ENCODE measurements around the gene AP3M1.
A peak's percentile ranks its signal among the peaks of the same experiment; 100 is the strongest.

The AP3M1 gene

GRCh38 chr10:74179111-74179710 lies 28.6 kb upstream of the AP3M1 start:
- Histone ChIP-seq H3K27ac (ENCODE audit: low read depth, low read length) (peak overlapping the region; percentile 28), H3K27me3 (ENCODE audit: control insufficient read depth in 5 of 5, insufficient read depth in 4 of 5, low read length in 5 of 5) (no peaks in the 10 kb centered on the region), H3K4me3 (ENCODE audit: low read depth in 1 of 5, low read length in 5 of 5) (no peak overlapping the region), H3K9me3 (ENCODE audit: control insufficient read depth in 5 of 5, low read length in 5 of 5) (no peaks in the 10 kb centered on the region), H3K4me1 (ENCODE audit: control insufficient read depth in 5 of 5, insufficient read depth in 5 of 5, low read length in 5 of 5) (peaks cover 0 to 36% (median 18%) of the 10 kb centered on the region in 5 donors), H3K9ac (ENCODE audit: low read length in 5 of 5) (no peak overlapping the region), H3K36me3 (ENCODE audit: control insufficient read depth in 5 of 5, insufficient read depth in 5 of 5, low read length in 5 of 5) (no peaks in the 10 kb centered on the region)

DNA sequence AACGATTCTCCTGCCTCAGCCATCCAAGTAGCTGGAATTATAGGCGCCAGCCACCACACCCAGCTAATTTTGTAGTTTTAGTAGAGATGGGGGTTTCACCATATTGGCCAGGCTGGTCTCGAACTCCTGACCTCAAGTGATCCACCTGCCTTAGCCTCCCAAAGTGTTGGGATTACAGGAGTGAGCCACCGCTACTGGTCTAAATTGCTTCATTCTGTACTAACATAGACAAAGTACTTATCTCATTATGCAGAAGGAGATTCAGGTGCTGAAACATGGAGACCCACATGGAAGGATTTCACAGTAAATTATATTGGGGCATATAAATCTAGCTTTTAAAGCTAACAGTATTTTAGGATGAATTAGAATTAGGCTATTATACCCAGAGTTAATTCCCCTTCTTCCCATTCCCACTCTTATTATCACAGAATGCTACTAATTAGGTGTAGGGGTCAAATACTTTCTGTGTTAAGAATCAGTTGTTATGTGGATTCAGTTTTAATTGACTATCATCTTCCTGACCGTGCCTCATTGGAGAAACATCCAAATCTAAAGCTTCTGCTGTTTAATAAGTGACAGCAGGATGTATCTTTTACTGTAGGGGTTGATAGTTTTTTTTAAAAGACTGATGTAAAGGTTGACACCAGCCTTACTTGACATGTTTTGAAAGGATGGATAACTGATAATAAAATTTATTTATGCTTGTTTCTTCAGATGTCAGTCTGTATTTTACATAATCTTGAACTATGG lies 27.6 kb upstream of the AP3M1 start:
- H3K9ac ChIP-seq (ENCODE audit: low read length in 5 of 5) = no peak overlapping the region

GRCh38 chr10:74177140-74177677 lies 26.6 kb upstream of the AP3M1 start:
- Histone ChIP-seq H3K4me1 (ENCODE audit: control insufficient read depth in 5 of 5, insufficient read depth in 5 of 5, low read length in 5 of 5) (peaks cover 0 to 36% (median 18%) of the 10 kb centered on the region in 5 donors), H3K36me3 (ENCODE audit: control insufficient read depth in 5 of 5, insufficient read depth in 5 of 5, low read length in 5 of 5) (no peaks in the 10 kb centered on the region)

More for the DNA sequence above, 27.6 kb upstream of the AP3M1 start:
- no peaks in the 10 kb centered on the region for H3K9me3 ChIP-seq (ENCODE audit: control insufficient read depth in 5 of 5, low read length in 5 of 5)
- no peak overlapping the region for H3K27ac ChIP-seq (ENCODE audit: low read depth, low read length)
- H3K36me3 ChIP-seq (ENCODE audit: control insufficient read depth in 5 of 5, insufficient read depth in 5 of 5, low read length in 5 of 5) = no peaks in the 10 kb centered on the region
- H3K27me3 ChIP-seq (ENCODE audit: control insufficient read depth in 5 of 5, insufficient read depth in 4 of 5, low read length in 5 of 5) = no peaks in the 10 kb centered on the region
- peak overlapping the region in 1 of 5 donors; percentile 15 for H3K4me3 ChIP-seq (ENCODE audit: low read depth in 1 of 5, low read length in 5 of 5)
- H3K4me1 ChIP-seq (ENCODE audit: control insufficient read depth in 5 of 5, insufficient read depth in 5 of 5, low read length in 5 of 5) = peaks cover 0 to 36% (median 18%) of the 10 kb centered on the region in 5 donors

DNA sequence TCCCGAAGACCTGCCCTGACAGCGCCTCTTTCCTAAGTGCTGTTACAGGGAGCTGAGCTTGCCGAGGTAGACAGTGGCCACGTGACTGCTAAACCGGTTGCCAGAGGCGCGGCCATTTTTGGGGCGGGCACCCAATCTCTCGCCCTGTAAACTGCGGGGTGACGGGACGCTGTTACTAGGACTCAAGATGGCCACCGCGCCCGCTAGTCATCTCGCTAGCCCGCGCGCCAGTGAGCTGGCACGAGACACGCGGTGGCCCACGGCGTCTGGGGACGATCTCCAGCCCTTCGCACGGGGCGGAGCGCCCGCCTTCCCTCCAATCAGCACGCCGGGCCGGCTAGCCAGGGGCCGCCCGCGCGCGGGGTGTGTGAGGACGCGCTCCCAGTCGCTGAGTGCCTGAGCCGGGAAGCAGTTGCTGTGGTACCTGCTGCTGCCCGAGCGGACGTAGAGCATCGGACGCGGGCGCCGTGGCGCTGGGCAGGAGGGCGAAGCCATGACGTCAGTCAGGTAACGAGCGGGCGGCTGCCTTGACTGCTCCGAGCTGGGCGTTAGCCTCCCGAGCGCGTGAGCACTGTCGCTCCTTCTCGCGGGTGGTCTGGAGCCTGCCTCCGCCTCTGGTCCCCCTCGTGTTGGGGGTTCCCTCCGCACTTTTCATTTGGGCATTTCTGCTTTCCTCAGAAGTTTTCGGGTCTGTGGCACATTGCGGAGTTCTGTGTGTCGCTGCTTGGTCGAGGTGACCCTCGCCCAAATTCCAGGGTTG lies 25.9 kb upstream of the AP3M1 start:
- H3K4me3 ChIP-seq (ENCODE audit: low read depth in 1 of 5, low read length in 5 of 5) = peak overlapping the region; percentile 82 to 100 (median 97)
- peaks cover 0 to 30% (median 17%) of the 10 kb centered on the region in 5 donors for H3K4me1 ChIP-seq (ENCODE audit: control insufficient read depth in 5 of 5, insufficient read depth in 5 of 5, low read length in 5 of 5)
- peak overlapping the region; percentile 76 to 96 (median 89) for H3K9ac ChIP-seq (ENCODE audit: low read length in 5 of 5)
- H3K36me3 ChIP-seq (ENCODE audit: control insufficient read depth in 5 of 5, insufficient read depth in 5 of 5, low read length in 5 of 5) = no peaks in the 10 kb centered on the region
- no peaks in the 10 kb centered on the region for H3K27me3 ChIP-seq (ENCODE audit: control insufficient read depth in 5 of 5, insufficient read depth in 4 of 5, low read length in 5 of 5)
- no peaks in the 10 kb centered on the region for H3K9me3 ChIP-seq (ENCODE audit: control insufficient read depth in 5 of 5, low read length in 5 of 5)
- H3K27ac ChIP-seq (ENCODE audit: low read depth, low read length) = peak overlapping the region; percentile 94

More at GRCh38 chr10:74177140-74177677, 26.6 kb upstream of the AP3M1 start:
- Histone ChIP-seq H3K9ac (ENCODE audit: low read length in 5 of 5) (peak overlapping the region; percentile 76 to 96 (median 87)), H3K9me3 (ENCODE audit: control insufficient read depth in 5 of 5, low read length in 5 of 5) (no peaks in the 10 kb centered on the region), H3K27ac (ENCODE audit: low read depth, low read length) (peak overlapping the region; percentile 94), H3K4me3 (ENCODE audit: low read depth in 1 of 5, low read length in 5 of 5) (peak overlapping the region; percentile 78 to 100 (median 97)), H3K27me3 (ENCODE audit: control insufficient read depth in 5 of 5, insufficient read depth in 4 of 5, low read length in 5 of 5) (no peaks in the 10 kb centered on the region)

GRCh38 chr10:74175510-74176379 lies 25.1 kb upstream of the AP3M1 start:
- Histone ChIP-seq H3K9ac (ENCODE audit: low read length in 5 of 5) (peak overlapping the region; percentile 76 to 96 (median 89)), H3K9me3 (ENCODE audit: control insufficient read depth in 5 of 5, low read length in 5 of 5) (no peaks in the 10 kb centered on the region), H3K4me1 (ENCODE audit: control insufficient read depth in 5 of 5, insufficient read depth in 5 of 5, low read length in 5 of 5) (peaks cover 0 to 25% (median 15%) of the 10 kb centered on the region in 5 donors)

DNA sequence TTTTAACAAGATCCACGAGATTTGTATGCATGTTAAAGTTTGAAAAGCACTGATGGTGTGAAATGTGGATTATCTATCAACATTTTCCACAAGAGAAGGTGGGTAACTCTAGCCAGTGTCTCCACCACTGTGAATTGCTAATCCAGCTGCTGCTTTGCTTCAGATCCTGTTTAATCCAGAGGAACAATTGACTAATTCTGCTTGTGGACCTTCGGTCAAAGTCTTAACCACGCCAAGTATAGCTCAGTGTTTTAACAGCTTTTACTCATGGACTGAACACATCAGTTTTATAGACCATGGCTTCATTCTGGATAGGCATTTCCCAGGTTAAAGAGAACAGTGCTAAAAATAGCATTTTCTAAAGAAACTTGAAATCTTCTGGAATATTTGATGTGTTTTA lies 23.9 kb upstream of the AP3M1 start:
- no peak overlapping the region for H3K9ac ChIP-seq (ENCODE audit: low read length in 5 of 5)

More at GRCh38 chr10:74175510-74176379, 25.1 kb upstream of the AP3M1 start:
- peak overlapping the region; percentile 94 for H3K27ac ChIP-seq (ENCODE audit: low read depth, low read length)
- H3K4me3 ChIP-seq (ENCODE audit: low read depth in 1 of 5, low read length in 5 of 5) = peak overlapping the region; percentile 82 to 100 (median 97)
- no peaks in the 10 kb centered on the region for H3K27me3 ChIP-seq (ENCODE audit: control insufficient read depth in 5 of 5, insufficient read depth in 4 of 5, low read length in 5 of 5)
- no peaks in the 10 kb centered on the region for H3K36me3 ChIP-seq (ENCODE audit: control insufficient read depth in 5 of 5, insufficient read depth in 5 of 5, low read length in 5 of 5)

GRCh38 chr10:74171625-74172024 lies 21.0 kb upstream of the AP3M1 start:
- Histone ChIP-seq H3K9me3 (ENCODE audit: control insufficient read depth in 5 of 5, low read length in 5 of 5) (no peaks in the 10 kb centered on the region), H3K4me3 (ENCODE audit: low read depth in 1 of 5, low read length in 5 of 5) (no peak overlapping the region), H3K36me3 (ENCODE audit: control insufficient read depth in 5 of 5, insufficient read depth in 5 of 5, low read length in 5 of 5) (no peaks in the 10 kb centered on the region), H3K9ac (ENCODE audit: low read length in 5 of 5) (no peak overlapping the region), H3K27ac (ENCODE audit: low read depth, low read length) (no peak overlapping the region), H3K4me1 (ENCODE audit: control insufficient read depth in 5 of 5, insufficient read depth in 5 of 5, low read length in 5 of 5) (peaks cover 0 to 11% (median 8%) of the 10 kb centered on the region in 5 donors), H3K27me3 (ENCODE audit: control insufficient read depth in 5 of 5, insufficient read depth in 4 of 5, low read length in 5 of 5) (no peaks in the 10 kb centered on the region)

More for the DNA sequence above, 23.9 kb upstream of the AP3M1 start:
- Histone ChIP-seq H3K27ac (ENCODE audit: low read depth, low read length) (no peak overlapping the region), H3K4me3 (ENCODE audit: low read depth in 1 of 5, low read length in 5 of 5) (no peak overlapping the region), H3K9me3 (ENCODE audit: control insufficient read depth in 5 of 5, low read length in 5 of 5) (no peaks in the 10 kb centered on the region), H3K4me1 (ENCODE audit: control insufficient read depth in 5 of 5, insufficient read depth in 5 of 5, low read length in 5 of 5) (peaks cover 0 to 21% (median 15%) of the 10 kb centered on the region in 5 donors), H3K36me3 (ENCODE audit: control insufficient read depth in 5 of 5, insufficient read depth in 5 of 5, low read length in 5 of 5) (no peaks in the 10 kb centered on the region), H3K27me3 (ENCODE audit: control insufficient read depth in 5 of 5, insufficient read depth in 4 of 5, low read length in 5 of 5) (no peaks in the 10 kb centered on the region)

DNA sequence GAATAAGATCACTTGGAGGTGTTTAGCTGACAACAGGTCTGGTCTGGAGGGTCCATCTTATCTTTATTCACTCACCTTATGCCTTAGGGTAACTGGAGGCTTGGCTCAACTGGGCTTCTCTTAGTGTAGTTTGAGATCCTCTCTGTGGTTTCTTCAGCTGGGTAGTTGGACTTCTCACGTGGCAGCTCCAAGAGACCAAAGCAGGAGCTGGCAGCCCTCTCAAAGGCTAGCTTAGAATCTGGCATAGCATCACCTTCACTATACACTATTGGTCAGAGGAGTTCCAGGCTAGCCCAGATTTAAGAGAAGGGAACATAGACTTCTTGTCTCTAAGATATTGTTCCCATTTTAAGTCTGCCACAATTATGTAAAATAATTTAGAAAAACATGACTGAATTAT lies 16.8 kb upstream of the AP3M1 start:
- H3K27ac ChIP-seq (ENCODE audit: low read depth, low read length) = no peak overlapping the region
- H3K4me1 ChIP-seq (ENCODE audit: control insufficient read depth in 5 of 5, insufficient read depth in 5 of 5, low read length in 5 of 5) = peaks cover 0 to 6% (median 2%) of the 10 kb centered on the region in 5 donors
- H3K27me3 ChIP-seq (ENCODE audit: control insufficient read depth in 5 of 5, insufficient read depth in 4 of 5, low read length in 5 of 5) = no peaks in the 10 kb centered on the region
- no peaks in the 10 kb centered on the region for H3K9me3 ChIP-seq (ENCODE audit: control insufficient read depth in 5 of 5, low read length in 5 of 5)
- H3K4me3 ChIP-seq (ENCODE audit: low read depth in 1 of 5, low read length in 5 of 5) = no peak overlapping the region
- no peak overlapping the region for H3K9ac ChIP-seq (ENCODE audit: low read length in 5 of 5)
- H3K36me3 ChIP-seq (ENCODE audit: control insufficient read depth in 5 of 5, insufficient read depth in 5 of 5, low read length in 5 of 5) = no peaks in the 10 kb centered on the region

DNA sequence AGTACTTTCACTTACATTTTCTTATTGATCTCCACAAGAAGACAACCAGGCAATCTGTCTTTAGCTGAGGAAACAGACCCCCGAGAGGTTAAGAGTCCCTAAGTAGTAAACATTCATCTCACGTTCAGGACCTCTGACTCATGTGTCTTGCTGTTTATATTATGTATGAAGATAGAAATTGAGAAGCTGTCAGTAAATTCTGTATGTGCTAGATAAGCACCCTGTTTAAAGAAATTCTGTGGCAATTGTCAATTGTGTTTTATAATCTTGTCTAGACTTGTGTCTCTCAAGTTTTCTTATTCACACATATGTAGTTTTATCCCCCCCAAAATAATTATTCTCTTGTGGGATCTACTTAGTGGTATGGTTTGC lies 14.9 kb upstream of the AP3M1 start:
- Histone ChIP-seq H3K27me3 (ENCODE audit: control insufficient read depth in 5 of 5, insufficient read depth in 4 of 5, low read length in 5 of 5) (no peaks in the 10 kb centered on the region), H3K36me3 (ENCODE audit: control insufficient read depth in 5 of 5, insufficient read depth in 5 of 5, low read length in 5 of 5) (no peaks in the 10 kb centered on the region), H3K4me3 (ENCODE audit: low read depth in 1 of 5, low read length in 5 of 5) (no peak overlapping the region), H3K4me1 (ENCODE audit: control insufficient read depth in 5 of 5, insufficient read depth in 5 of 5, low read length in 5 of 5) (peaks cover 0 to 6% (median 2%) of the 10 kb centered on the region in 5 donors), H3K9me3 (ENCODE audit: control insufficient read depth in 5 of 5, low read length in 5 of 5) (no peaks in the 10 kb centered on the region), H3K9ac (ENCODE audit: low read length in 5 of 5) (no peak overlapping the region), H3K27ac (ENCODE audit: low read depth, low read length) (no peak overlapping the region)

Data from subcutaneous abdominal adipose tissue (tissue), 5 donors.